WTC11 (cell line): ENCODE measurements around the gene PLXNA3. TPM values are rescaled to one million over a fixed set of nuclear protein-coding genes. Genes with fewer than 3 reads are reported as not detected.

Experiments used
- ATAC-seq: fragments of 200-7000 bp; cut with Tn5 transposase; 2 replicates; pipeline ENCODE4 v1.10.0; 2021; ENCODE audit warnings: mild to moderate bottlenecking, moderate library complexity
- CTCF ChIA-PET: fragments of 300-600 bp; sonication (Branson Sonifier 250); formaldehyde crosslinking; loops from one replicate; lab custom pipeline; 2021; ENCODE audit warnings: antibody characterized with exemption; lab: Charles Lee
- POLR2A ChIA-PET: fragments of 350-600 bp; sonication (Branson Sonifier 250); formaldehyde crosslinking; loops from one replicate; lab custom pipeline; 2021; ENCODE audit warnings: antibody characterized with exemption; lab: Charles Lee
- DNase-seq: peaks from one replicate; pipeline ENCODE4 v3.0.0; 2021; ENCODE audit warnings: low spot score
- H3K27ac Mint-ChIP-seq: 2 replicates; pipeline ENCODE4 v1.8.0; 2021; ENCODE audit warnings: mixed read lengths
- H3K27me3 Mint-ChIP-seq: 2 replicates; pipeline ENCODE4 v1.8.0; 2021; ENCODE audit warnings: low read depth, mild to moderate bottlenecking, moderate library complexity, mixed read lengths
- H3K36me3 Mint-ChIP-seq: 2 replicates; pipeline ENCODE4 v1.8.0; 2021; ENCODE audit warnings: mixed read lengths
- H3K4me1 Mint-ChIP-seq: 2 replicates; pipeline ENCODE4 v1.8.0; 2022; ENCODE audit warnings: mixed read lengths
- H3K4me3 Mint-ChIP-seq: 2 replicates; pipeline ENCODE4 v1.8.0; 2021; ENCODE audit warnings: mild to moderate bottlenecking, moderate library complexity, mixed read lengths
- H3K9me3 Mint-ChIP-seq: 2 replicates; pipeline ENCODE4 v1.8.0; 2021; ENCODE audit warnings: mixed read lengths
- ATF2 ChIP-seq: sonication (generic); formaldehyde crosslinking; IDR thresholded peaks from 2 replicates; pipeline ENCODE4 v1.8.1; 2022; ENCODE audit warnings: low read depth, missing genetic modification reagents, borderline replicate concordance
- CREB1 ChIP-seq: sonication (generic); formaldehyde crosslinking; IDR thresholded peaks from 2 replicates; pipeline ENCODE4 v1.8.0; 2023; ENCODE audit warnings: mild to moderate bottlenecking, missing genetic modification reagents
- FOXK1 ChIP-seq: sonication (generic); formaldehyde crosslinking; IDR thresholded peaks from 2 replicates; pipeline ENCODE4 v1.8.0; 2022; ENCODE audit warnings: mild to moderate bottlenecking, moderate library complexity, missing genetic modification reagents
- MAX ChIP-seq: sonication (generic); formaldehyde crosslinking; IDR thresholded peaks from 2 replicates; pipeline ENCODE4 v1.8.0; 2022; ENCODE audit warnings: mild to moderate bottlenecking, missing genetic modification reagents
- MYBL2 ChIP-seq: sonication (generic); formaldehyde crosslinking; IDR thresholded peaks from 2 replicates; pipeline ENCODE4 v1.8.1; 2023; ENCODE audit warnings: mild to moderate bottlenecking, moderate library complexity, missing genetic modification reagents
- NFATC4 ChIP-seq: fragments of 250-450 bp; sonication (Bioruptor Pico); IDR thresholded peaks from 2 replicates; pipeline ENCODE4 v1.9.0; 2021; ENCODE audit warnings: mild to moderate bottlenecking
- PRRX2 ChIP-seq: fragments of 250-450 bp; sonication (Bioruptor Pico); IDR thresholded peaks from 2 replicates; pipeline ENCODE4 v1.8.0; 2021; ENCODE audit warnings: mild to moderate bottlenecking
- RORB ChIP-seq: fragments of 250-450 bp; sonication (Bioruptor Pico); IDR thresholded peaks from 2 replicates; pipeline ENCODE4 v1.9.0; 2021; ENCODE audit warnings: mild to moderate bottlenecking
- TEAD4 ChIP-seq: sonication (generic); formaldehyde crosslinking; IDR thresholded peaks from 2 replicates; pipeline ENCODE4 v1.8.0; 2022; ENCODE audit warnings: mild to moderate bottlenecking, missing genetic modification reagents
- USF1 ChIP-seq: sonication (generic); formaldehyde crosslinking; IDR thresholded peaks from 2 replicates; pipeline ENCODE4 v1.8.0; 2022; ENCODE audit warnings: mild to moderate bottlenecking, missing genetic modification reagents
- USF2 ChIP-seq: sonication (generic); formaldehyde crosslinking; IDR thresholded peaks from 2 replicates; pipeline ENCODE4 v1.8.1; 2023; ENCODE audit warnings: mild to moderate bottlenecking, missing genetic modification reagents, moderate library complexity
- ZNF121 ChIP-seq: sonication (generic); formaldehyde crosslinking; IDR thresholded peaks from 2 replicates; pipeline ENCODE4 v1.8.0; 2023; ENCODE audit warnings: missing genetic modification reagents
- ZNF423 ChIP-seq: fragments of 250-450 bp; sonication (Bioruptor Pico); IDR thresholded peaks from 2 replicates; pipeline ENCODE4 v2.1.2; 2022; ENCODE audit warnings: mild to moderate bottlenecking, moderate library complexity
- ZNF425 ChIP-seq: fragments of 250-450 bp; sonication (Bioruptor Pico); conservative IDR thresholded peaks from 2 replicates; pipeline ENCODE4 v1.9.0; 2021; ENCODE audit warnings: mild to moderate bottlenecking
- total RNA-seq: library from RNA; stranded (reverse); gene quantifications from 3 replicates; pipeline ENCODE4 v1.2.3, GENCODE V29; 2021
- TF ChIP-seq, protein P1 (sequence below): sonication (generic); formaldehyde crosslinking; IDR thresholded peaks from 2 replicates; pipeline ENCODE4 v1.8.1; 2023; ENCODE audit warnings: mild to moderate bottlenecking, missing genetic modification reagents
- TF ChIP-seq, protein P2 (sequence below): fragments of 250-450 bp; sonication (Bioruptor Pico); IDR thresholded peaks from 2 replicates; pipeline ENCODE4 v1.9.0; 2021; ENCODE audit warnings: moderate library complexity, mild to moderate bottlenecking, inconsistent platforms, borderline replicate concordance

The PLXNA3 gene
- total RNA-seq, 1 experiment from 2014 or later = 26.6 TPM

DNA sequence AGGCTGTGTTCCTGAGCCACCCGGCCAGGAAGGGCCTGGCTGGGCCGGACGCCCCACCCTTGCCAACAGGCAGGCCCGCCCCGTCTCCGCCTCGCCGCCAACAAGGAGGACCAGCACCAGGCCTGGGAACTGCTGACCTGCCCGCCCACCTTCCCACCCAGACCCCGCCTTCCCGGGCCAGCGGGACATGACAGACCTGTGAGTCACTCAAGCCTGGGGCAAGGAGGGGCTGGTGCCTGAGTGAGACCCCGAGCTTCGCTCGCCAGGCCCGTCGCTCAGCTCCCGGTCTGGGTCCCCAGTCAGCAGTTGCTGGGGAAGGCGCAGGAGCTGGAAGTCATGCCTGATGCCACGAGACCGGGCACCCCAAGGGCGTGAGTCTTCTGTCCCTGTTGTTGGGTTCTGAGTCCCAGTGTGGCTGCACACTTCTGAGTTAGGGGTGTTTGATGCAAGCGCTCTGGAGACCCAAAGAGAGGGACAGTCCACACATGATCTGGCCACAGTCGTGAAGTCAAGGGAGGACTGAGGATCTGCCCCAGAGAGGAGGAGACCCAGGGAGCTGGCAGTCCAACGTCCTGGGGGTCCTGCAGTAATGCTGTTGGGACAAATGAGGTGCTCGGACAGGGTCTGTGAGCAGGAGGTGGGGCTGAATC is 48.7 kb upstream of the PLXNA3 start, which contains the start of gene DNASE1L1:
Gene DNASE1L1 (minus strand): TSS at position 33 of the 650 bp plus-strand sequence. CDS start 3,686 bp downstream, outside the sequence.
- POLR2A ChIA-PET = interaction anchor here (1.0 to 1.3 kb wide), 2 partner anchors 10 to 30 kb away, joined by 3 to 4 read pairs; partner anchors contain the start of gene EMD
- TF ChIP-seq, protein P1, sequence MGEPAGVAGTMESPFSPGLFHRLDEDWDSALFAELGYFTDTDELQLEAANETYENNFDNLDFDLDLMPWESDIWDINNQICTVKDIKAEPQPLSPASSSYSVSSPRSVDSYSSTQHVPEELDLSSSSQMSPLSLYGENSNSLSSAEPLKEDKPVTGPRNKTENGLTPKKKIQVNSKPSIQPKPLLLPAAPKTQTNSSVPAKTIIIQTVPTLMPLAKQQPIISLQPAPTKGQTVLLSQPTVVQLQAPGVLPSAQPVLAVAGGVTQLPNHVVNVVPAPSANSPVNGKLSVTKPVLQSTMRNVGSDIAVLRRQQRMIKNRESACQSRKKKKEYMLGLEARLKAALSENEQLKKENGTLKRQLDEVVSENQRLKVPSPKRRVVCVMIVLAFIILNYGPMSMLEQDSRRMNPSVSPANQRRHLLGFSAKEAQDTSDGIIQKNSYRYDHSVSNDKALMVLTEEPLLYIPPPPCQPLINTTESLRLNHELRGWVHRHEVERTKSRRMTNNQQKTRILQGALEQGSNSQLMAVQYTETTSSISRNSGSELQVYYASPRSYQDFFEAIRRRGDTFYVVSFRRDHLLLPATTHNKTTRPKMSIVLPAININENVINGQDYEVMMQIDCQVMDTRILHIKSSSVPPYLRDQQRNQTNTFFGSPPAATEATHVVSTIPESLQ = no peak
- TF ChIP-seq ZNF121 (no peak), ZNF425 (CRISPR knock-in tag) (no peak), MAX (CRISPR knock-in tag) (no peak), ATF2 (CRISPR knock-in tag) (no peak)
- Mint-ChIP-seq H3K27me3 (no peaks in the 10 kb centered on the region), H3K4me3 (peak within 1 kb of the TSS; percentile 61), H3K9me3 (no peaks in the 10 kb centered on the region), H3K36me3 (no peaks in the 10 kb centered on the region), H3K27ac (peak within 1 kb of the TSS; percentile 93), H3K4me1 (peaks cover 12% of the 10 kb centered on the region)
- DNase-seq (peak; percentile 90), ATAC-seq (peak; percentile 86)
- CTCF ChIA-PET = interaction anchor here (0.9 to 1.3 kb wide), 3 partner anchors 15 to 81 kb away, joined by 5 to 8 read pairs (median 6); partner anchors contain the start of gene SLC10A3

- ChIA-PET CTCF (interaction anchor here (0.6 to 1.7 kb wide), 4 partner anchors 11 to 275 kb away, joined by 3 to 10 read pairs (median 4); partner anchors contain the start of gene FLNA), POLR2A (interaction anchor here (1.0 kb wide), 1 partner anchor 14 kb away, joined by 5 read pairs; the partner anchor contains the start of gene RPL10)
- Mint-ChIP-seq H3K36me3 (peaks cover 2% of the 10 kb centered on the region; the same call in 1 of the 2 replicates), H3K27me3 (no peaks in the 10 kb centered on the region), H3K4me3 (peak overlapping the region; percentile 65), H3K27ac (peak overlapping the region; percentile 45; the same call in 1 of the 2 replicates), H3K4me1 (peaks cover 12% of the 10 kb centered on the region), H3K9me3 (no peaks in the 10 kb centered on the region)
- ATAC-seq (peak; percentile 71), DNase-seq (peak; percentile 71)
- TF ChIP-seq RORB (CRISPR knock-in tag) = no peak
- TF ChIP-seq ZNF423 (CRISPR knock-in tag) = no peak
- TF ChIP-seq CREB1 (CRISPR knock-in tag) = no peak
- no peak for TF ChIP-seq MYBL2 (CRISPR knock-in tag)
- TF ChIP-seq USF2 (CRISPR knock-in tag) = peak; percentile 75
- TF ChIP-seq NFATC4 = no peak
- TF ChIP-seq TEAD4 (CRISPR knock-in tag) = no peak
- TF ChIP-seq PRRX2 (CRISPR knock-in tag) = no peak
- TF ChIP-seq USF1 (CRISPR knock-in tag) = peak; percentile 70; the same call in 1 of the 2 replicates
- TF ChIP-seq, protein P2, sequence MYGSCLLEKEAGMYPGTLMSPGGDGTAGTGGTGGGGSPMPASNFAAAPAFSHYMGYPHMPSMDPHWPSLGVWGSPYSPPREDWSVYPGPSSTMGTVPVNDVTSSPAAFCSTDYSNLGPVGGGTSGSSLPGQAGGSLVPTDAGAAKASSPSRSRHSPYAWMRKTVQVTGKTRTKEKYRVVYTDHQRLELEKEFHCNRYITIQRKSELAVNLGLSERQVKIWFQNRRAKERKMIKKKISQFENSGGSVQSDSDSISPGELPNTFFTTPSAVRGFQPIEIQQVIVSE (CRISPR knock-in tag) = no peak
- TF ChIP-seq FOXK1 (CRISPR knock-in tag) = 0 out of 2 replicates have a peak, but pooled peaks have one; percentile 30
These were observed 46.1 kb upstream of the PLXNA3 start for GRCh38 chrX:154411981-154412340.
